GM19455 (cell line): ENCODE data around the gene FOXQ1.
"Not testable (repeated sequence)": the region's sequence is repeated elsewhere in the genome, so short reads cannot be mapped to it uniquely, and the experiment has no call there.

Source experiments
- ATAC-seq: cut with Tn5 transposase; IDR thresholded peaks from one replicate; pipeline ENCODE4 v1.9.1; 2021; ENCODE audit not compliant: unreplicated experiment

Gene FOXQ1

GRCh38 chr6:1321738-1322137, 9.8 kb downstream of the FOXQ1 start:
- ATAC-seq: no peak

GRCh38 chr6:1322156-1322555, 10.3 kb downstream of the FOXQ1 start:
- ATAC-seq: no peak

GRCh38 chr6:1322696-1323219, 10.9 kb downstream of the FOXQ1 start:
- no peak for ATAC-seq

GRCh38 chr6:1324936-1325335, 13.0 kb downstream of the FOXQ1 start:
- ATAC-seq: no peak

GRCh38 chr6:1325461-1326309, 13.8 kb downstream of the FOXQ1 start:
- no peak for ATAC-seq

- no peak for ATAC-seq
These were observed 14.7 kb downstream of the FOXQ1 start for GRCh38 chr6:1326535-1327121.

GRCh38 chr6:1327630-1328029, 15.7 kb downstream of the FOXQ1 start:
- no peak for ATAC-seq

- ATAC-seq: no peak
These were observed 16.4 kb downstream of the FOXQ1 start for GRCh38 chr6:1328129-1328800.

GRCh38 chr6:1329708-1330107, 17.8 kb downstream of the FOXQ1 start:
- no peak for ATAC-seq

GRCh38 chr6:1334684-1335083, 22.8 kb downstream of the FOXQ1 start:
- ATAC-seq: no peak

GRCh38 chr6:1335367-1336037, 23.6 kb downstream of the FOXQ1 start:
- no peak for ATAC-seq

- no peak for ATAC-seq
These were observed 24.4 kb downstream of the FOXQ1 start for GRCh38 chr6:1336246-1336843.

GRCh38 chr6:1337791-1338190, 25.9 kb downstream of the FOXQ1 start:
- ATAC-seq: no peak

GRCh38 chr6:1346101-1346500, 34.2 kb downstream of the FOXQ1 start:
- no peak for ATAC-seq

GRCh38 chr6:1346558-1347091, 34.7 kb downstream of the FOXQ1 start:
- no peak for ATAC-seq

- no peak for ATAC-seq
These were observed 35.3 kb downstream of the FOXQ1 start for GRCh38 chr6:1347161-1347560.

GRCh38 chr6:1348675-1349074, 36.8 kb downstream of the FOXQ1 start:
- no peak for ATAC-seq

- no peak for ATAC-seq
These were observed 37.8 kb downstream of the FOXQ1 start for GRCh38 chr6:1349655-1350054.

- no peak for ATAC-seq
These were observed 39.6 kb downstream of the FOXQ1 start for GRCh38 chr6:1351381-1352008.

- ATAC-seq: not testable (repeated sequence)
These were observed 43.2 kb downstream of the FOXQ1 start for GRCh38 chr6:1355068-1355467.
